PFSK-1 (cell line): ENCODE results near the gene LIMK1.

Experiments used
- FOXP2 ChIP-seq: optimal IDR thresholded peaks from 2 replicates; pipeline ENCODE3; 2011; ENCODE audit warnings: borderline replicate concordance, control low read depth, inconsistent platforms; ENCODE audit not compliant: insufficient read depth; ENCODE audit errors: extremely low read length, extremely low read depth
- POLR2AphosphoS5 ChIP-seq: IDR thresholded peaks from 2 replicates; pipeline ENCODE4 v1.6.1; 2012; ENCODE audit warnings: low read depth, mild to moderate bottlenecking, control low read depth, low read length, moderate library complexity
- TAF1 ChIP-seq: IDR thresholded peaks from 2 replicates; pipeline ENCODE4 v1.6.1; 2012; ENCODE audit warnings: low read length, control low read depth, borderline replicate concordance; ENCODE audit not compliant: insufficient read depth
- TF ChIP-seq, protein P1 (sequence below), 2 experiments: IDR thresholded peaks; 2 replicates each; pipeline versions ENCODE4 v1.6.1 to v1.8.0; 2011 to 2012; ENCODE audit warnings: low read depth in 2 of 2, low read length in 2 of 2, control low read depth in 1 of 2, inconsistent platforms in 1 of 2, mild to moderate bottlenecking in 1 of 2, moderate library complexity in 1 of 2; ENCODE audit not compliant: insufficient read depth in 1 of 2

DNA sequence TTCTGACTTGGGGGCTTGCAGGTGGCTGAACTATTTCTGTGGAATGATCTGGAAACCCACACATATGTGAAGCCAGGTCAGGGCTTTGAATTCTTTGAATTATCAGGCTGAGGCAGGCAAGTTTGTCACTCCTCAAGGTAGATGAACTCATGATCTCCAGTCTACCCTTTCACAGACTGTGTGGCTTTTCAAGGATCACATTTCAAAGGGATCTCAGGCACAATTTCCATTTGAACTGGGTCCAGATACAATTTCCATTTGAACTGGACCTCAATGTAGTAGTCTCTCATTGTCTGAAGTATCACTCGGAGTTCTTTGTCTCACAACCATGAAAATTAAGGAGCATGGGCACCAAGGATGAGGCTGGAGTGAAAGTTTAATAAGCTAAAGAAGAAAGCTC is 64.9 kb downstream of the LIMK1 start:
- TF ChIP-seq FOXP2 (no peak), POLR2AphosphoS5 (no peak), TAF1 (no peak)
- TF ChIP-seq, protein P1, sequence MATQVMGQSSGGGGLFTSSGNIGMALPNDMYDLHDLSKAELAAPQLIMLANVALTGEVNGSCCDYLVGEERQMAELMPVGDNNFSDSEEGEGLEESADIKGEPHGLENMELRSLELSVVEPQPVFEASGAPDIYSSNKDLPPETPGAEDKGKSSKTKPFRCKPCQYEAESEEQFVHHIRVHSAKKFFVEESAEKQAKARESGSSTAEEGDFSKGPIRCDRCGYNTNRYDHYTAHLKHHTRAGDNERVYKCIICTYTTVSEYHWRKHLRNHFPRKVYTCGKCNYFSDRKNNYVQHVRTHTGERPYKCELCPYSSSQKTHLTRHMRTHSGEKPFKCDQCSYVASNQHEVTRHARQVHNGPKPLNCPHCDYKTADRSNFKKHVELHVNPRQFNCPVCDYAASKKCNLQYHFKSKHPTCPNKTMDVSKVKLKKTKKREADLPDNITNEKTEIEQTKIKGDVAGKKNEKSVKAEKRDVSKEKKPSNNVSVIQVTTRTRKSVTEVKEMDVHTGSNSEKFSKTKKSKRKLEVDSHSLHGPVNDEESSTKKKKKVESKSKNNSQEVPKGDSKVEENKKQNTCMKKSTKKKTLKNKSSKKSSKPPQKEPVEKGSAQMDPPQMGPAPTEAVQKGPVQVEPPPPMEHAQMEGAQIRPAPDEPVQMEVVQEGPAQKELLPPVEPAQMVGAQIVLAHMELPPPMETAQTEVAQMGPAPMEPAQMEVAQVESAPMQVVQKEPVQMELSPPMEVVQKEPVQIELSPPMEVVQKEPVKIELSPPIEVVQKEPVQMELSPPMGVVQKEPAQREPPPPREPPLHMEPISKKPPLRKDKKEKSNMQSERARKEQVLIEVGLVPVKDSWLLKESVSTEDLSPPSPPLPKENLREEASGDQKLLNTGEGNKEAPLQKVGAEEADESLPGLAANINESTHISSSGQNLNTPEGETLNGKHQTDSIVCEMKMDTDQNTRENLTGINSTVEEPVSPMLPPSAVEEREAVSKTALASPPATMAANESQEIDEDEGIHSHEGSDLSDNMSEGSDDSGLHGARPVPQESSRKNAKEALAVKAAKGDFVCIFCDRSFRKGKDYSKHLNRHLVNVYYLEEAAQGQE (IDR thresholded peaks at IDR 0.05; ENCODE audit: insufficient read depth in 1 of 2, low read depth in 2 of 2, low read length in 2 of 2), result no peak
